Keratinocyte (primary cell): Measurements from ENCODE around the gene FBXL13.

Experiments
- EZH2 ChIP-seq: IDR thresholded peaks from one replicate; pipeline ENCODE4 v1.6.1; 2012; ENCODE audit warnings: inconsistent platforms, mild to moderate bottlenecking, low read length, moderate library complexity
- TF ChIP-seq, protein P1 (sequence below), 3 experiments: IDR thresholded peaks in 1 of 3; conservative IDR thresholded peaks in 1 of 3; optimal IDR thresholded peaks in 1 of 3; 2 replicates in 2 of 3; 3 replicates in 1 of 3; pipeline versions ENCODE3 to v1.5.1; 2011; ENCODE audit warnings: low read length in 3 of 3, mild to moderate bottlenecking in 3 of 3, moderate library complexity in 2 of 3, control low read depth in 1 of 3, inconsistent platforms in 1 of 3; ENCODE audit not compliant: insufficient read depth in 2 of 3; ENCODE audit errors: extremely low read depth in 1 of 3

DNA sequence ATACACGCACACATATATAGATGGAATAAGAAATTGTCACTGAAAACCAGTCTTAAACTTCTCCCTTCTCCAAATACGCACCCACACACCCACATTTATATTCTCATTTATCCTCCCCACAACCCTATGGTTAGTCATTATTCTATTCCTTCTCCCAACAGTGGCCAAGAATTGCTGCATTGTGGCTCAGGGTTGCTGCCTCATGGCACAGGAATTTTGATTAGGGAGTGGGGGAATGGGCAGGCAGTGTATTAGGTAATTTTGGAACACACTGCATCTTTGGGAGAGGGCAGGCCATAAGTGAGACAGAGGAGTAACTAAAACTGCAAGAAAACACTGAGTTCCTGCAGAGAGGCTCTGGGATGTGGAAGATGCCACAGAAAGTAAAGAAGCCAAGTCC, 38.6 kb upstream of the FBXL13 start:
- TF ChIP-seq, protein P1, sequence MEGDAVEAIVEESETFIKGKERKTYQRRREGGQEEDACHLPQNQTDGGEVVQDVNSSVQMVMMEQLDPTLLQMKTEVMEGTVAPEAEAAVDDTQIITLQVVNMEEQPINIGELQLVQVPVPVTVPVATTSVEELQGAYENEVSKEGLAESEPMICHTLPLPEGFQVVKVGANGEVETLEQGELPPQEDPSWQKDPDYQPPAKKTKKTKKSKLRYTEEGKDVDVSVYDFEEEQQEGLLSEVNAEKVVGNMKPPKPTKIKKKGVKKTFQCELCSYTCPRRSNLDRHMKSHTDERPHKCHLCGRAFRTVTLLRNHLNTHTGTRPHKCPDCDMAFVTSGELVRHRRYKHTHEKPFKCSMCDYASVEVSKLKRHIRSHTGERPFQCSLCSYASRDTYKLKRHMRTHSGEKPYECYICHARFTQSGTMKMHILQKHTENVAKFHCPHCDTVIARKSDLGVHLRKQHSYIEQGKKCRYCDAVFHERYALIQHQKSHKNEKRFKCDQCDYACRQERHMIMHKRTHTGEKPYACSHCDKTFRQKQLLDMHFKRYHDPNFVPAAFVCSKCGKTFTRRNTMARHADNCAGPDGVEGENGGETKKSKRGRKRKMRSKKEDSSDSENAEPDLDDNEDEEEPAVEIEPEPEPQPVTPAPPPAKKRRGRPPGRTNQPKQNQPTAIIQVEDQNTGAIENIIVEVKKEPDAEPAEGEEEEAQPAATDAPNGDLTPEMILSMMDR (optimal IDR thresholded peaks at IDR 0.05 in 1 of 3, IDR thresholded peaks at IDR 0.05 in 1 of 3, conservative IDR thresholded peaks at IDR 0.05 in 1 of 3; ENCODE audit: extremely low read depth in 1 of 3, insufficient read depth in 2 of 3, low read length in 3 of 3) = no peak
- TF ChIP-seq EZH2 = no peak
